GM13976 (cell line): ENCODE measurements around the gene SFXN5.
A peak's percentile ranks its signal among the peaks of the same experiment; 100 is the strongest.

Experiments used
- DNase-seq: peaks from one replicate; pipeline ENCODE4 v3.0.0; 2012; ENCODE audit warnings: low spot score
- CTCF ChIP-seq: IDR thresholded peaks from 2 replicates; pipeline ENCODE4 v1.5.1; 2012; ENCODE audit warnings: borderline replicate concordance, mild to moderate bottlenecking; ENCODE audit not compliant: insufficient read depth; ENCODE audit errors: extremely low read depth, missing control alignments, control extremely low read depth
- in situ Hi-C: fragments of 300-500 bp; cut with MboI; formaldehyde crosslinking; loops from one replicate; pipeline ENCODE4 v1.12.0; 2022; ENCODE audit warnings: low sequenced_read_pairs, mixed read lengths, inconsistent platforms; ENCODE audit not compliant: unreplicated experiment

SFXN5 gene

DNA sequence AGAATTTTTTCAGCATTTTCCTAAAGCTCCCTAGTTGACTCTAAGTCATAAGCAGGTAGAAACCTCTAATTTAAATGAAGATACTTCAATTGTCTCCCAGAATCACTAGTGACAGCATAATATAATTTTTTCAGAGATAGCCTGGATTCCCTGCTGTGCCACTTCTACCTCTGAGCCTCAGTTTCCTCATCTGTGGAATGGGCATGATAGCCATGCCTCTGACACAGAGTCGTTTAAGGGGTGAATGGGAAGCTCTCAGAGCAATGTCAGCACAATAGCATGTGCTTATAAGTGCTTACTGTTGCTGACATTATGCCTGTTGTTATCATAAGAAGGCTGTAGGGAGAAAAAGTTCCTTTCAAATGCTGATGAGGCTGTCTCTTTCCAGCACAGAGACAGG is 48.0 kb downstream of the SFXN5 start:
- in situ Hi-C loops: no loop called here
- no peak for TF ChIP-seq CTCF
- no peak for DNase-seq

DNA sequence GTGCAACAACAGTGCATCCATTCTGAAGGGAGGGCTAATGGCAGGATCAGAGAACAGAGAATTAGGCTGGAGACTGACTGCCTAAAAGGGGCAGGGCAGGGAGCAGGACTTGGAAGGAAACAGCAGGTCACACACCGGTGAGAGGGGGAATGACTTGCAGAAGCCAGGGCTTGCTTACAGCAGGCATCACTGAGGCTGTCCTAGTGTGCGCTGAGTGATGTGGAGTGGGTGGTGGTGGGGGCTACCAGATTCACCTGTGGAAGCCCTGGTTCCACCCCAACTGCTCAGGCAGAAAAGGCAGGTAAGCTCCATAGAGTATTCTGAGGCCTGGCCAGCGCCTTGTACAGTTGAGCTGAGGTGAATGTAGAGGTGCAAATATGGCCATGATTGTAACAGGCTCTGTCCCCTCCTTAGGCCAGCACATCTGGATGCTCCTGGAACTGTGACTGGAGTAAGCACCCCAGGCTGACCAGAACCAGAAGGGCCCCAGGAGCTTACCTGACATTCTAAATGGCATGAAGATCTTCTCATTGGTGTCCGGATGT is 49.4 kb downstream of the SFXN5 start:
- in situ Hi-C loops: no loop called here
- no peak for TF ChIP-seq CTCF
- DNase-seq: no peak

- TF ChIP-seq CTCF: no peak
- in situ Hi-C loops: no loop called here
- DNase-seq: peak; percentile 8
These were observed 50.0 kb downstream of the SFXN5 start for GRCh38 chr2:73021371-73022010.

GRCh38 chr2:73020657-73021370 is 50.7 kb downstream of the SFXN5 start:
- peak; percentile 3 for DNase-seq
- no peak for TF ChIP-seq CTCF
- in situ Hi-C loops: no loop called here

- peak; percentile 7 for DNase-seq
- TF ChIP-seq CTCF: no peak
- in situ Hi-C loops: no loop called here
These were observed 51.2 kb downstream of the SFXN5 start for GRCh38 chr2:73020306-73020656.

- in situ Hi-C loops: no loop called here
- DNase-seq: no peak
- no peak for TF ChIP-seq CTCF
These were observed 53.2 kb downstream of the SFXN5 start for GRCh38 chr2:73018188-73018825.
